GM21390 (cell line): ENCODE data around the gene EPS8.

Source experiments
- ATAC-seq: cut with Tn5 transposase; IDR thresholded peaks from one replicate; pipeline ENCODE4 v1.9.1; 2021; ENCODE audit not compliant: unreplicated experiment

Gene EPS8

GRCh38 chr12:15721316-15722115, 67.7 kb downstream of the EPS8 start:
- ATAC-seq = no peak

GRCh38 chr12:15720295-15720694, 68.9 kb downstream of the EPS8 start:
- ATAC-seq = no peak

DNA sequence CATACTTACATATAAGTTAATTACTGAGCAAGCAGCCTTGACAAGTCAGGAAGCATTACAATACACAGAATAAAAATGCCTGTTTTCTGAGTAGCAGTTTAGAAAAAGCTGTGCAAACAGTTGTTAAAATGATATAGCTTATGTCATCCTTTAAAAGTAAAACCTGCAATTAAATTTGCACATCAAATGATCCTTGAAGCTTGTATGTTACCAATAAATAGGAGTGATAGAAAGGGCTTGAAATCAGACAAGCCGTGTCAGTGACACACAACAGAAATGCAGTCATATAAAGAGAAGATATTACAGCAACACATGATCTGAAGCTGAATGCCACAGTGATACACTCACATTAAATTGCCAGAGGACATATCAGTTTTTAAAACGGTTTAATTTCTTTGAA, 70.0 kb downstream of the EPS8 start:
- no peak for ATAC-seq

- no peak for ATAC-seq
Measured at GRCh38 chr12:15717940-15718567, 71.1 kb downstream of the EPS8 start.

- ATAC-seq = no peak
Measured at GRCh38 chr12:15716581-15716980, 72.6 kb downstream of the EPS8 start.

DNA sequence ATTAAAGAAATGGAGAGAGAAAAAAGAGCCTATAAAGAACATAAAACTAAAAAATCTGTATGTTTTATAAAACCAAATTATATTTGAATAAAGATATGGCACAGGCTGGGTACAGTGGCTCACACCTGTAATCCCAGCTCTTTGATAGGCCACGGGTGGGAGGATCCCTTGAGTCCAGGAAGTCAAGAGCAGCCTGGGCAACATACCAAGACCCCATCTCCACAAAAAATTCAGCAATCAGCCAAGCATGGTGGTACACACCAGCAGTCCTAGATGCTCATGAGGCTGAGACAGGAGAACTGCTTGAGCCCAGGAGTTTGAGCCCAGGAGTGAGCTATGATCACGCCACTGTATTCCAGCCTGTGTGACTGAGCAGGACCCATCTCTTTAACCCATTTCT, 74.9 kb downstream of the EPS8 start:
- no peak for ATAC-seq

DNA sequence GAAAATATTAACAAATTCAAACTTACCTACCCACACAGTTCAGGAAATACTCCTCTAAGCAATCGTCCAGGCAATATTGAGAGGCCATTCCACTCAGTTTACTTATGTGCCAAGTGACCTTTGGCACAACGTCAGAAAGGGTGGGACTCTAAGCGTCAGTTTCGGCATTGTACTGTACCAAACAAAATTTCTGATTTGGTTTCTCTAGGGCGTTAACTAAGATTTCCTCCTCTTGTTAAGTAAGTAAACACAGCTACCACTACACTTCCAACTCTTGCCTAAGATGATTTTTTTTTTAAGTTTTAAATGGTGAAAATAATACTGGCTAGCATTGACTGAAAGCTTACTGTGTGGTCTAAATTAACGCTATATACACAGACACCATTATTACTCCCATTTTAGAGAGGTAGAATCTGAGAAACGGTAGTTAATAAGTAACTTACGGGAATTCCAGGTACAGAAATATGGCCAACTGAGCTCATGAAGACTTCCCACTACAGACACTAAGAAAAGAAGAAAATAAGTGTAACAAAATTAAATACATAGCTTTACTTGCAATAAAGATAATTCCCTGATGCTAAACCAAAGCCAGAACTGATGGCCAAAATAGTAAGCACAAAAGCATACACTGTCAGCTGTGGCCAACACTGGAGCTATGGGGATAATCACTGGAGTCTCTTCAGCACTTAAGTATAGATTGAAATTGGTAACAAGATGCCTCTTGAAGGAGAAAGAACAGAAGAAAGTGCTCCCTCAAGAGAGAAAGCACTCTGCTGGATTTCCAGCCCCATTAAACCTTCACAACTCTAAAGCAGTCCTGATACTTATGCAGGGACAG, 76.1 kb downstream of the EPS8 start:
- ATAC-seq = no peak

DNA sequence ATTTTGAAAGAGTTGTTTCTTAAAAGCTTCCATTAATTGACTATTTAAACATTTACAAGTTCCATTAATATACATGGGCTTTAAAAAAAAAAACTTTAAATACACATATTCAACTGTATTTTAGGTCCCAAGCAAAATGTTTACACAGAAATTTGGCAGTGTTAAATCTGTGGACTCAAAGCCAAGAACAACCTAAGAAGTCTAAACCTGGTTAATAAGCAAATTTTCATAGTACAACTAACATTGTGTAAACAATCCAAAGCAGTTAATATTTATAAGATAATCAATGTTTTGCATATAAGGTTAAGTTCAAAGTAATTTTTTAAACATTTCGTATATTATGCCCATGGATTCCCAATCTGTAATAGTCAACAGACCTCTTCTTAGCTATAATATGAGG, 77.0 kb downstream of the EPS8 start:
- ATAC-seq = no peak

DNA sequence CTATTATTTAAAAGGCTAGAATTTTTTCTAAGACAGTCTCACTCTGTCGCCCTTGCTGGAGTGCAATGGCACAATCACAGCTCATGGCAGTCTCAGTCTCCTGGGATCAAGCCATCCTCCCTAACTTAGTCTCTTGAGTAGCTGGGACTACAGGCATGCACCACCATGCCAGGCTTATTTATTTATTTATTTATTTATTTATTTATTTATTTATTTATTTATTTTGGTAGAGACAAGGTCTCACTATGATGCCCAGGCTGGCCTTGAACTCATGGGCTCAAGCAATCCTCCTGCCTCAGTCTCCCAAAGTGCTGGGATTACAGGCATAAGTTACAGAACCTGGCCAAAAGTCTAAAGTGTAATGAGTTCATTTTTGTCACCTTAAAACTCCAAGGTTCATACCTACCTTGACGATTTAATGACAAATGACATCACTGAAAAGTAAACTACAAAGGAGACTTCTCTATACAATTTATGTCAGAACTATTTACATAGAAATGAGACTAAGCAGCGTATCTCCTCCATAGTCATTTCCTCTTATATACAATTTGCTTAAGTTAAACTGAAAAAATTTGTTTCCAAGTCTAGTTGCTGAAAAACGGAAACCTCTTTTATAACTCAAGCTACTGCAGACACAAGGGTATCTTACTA, 78.2 kb downstream of the EPS8 start:
- ATAC-seq = no peak

DNA sequence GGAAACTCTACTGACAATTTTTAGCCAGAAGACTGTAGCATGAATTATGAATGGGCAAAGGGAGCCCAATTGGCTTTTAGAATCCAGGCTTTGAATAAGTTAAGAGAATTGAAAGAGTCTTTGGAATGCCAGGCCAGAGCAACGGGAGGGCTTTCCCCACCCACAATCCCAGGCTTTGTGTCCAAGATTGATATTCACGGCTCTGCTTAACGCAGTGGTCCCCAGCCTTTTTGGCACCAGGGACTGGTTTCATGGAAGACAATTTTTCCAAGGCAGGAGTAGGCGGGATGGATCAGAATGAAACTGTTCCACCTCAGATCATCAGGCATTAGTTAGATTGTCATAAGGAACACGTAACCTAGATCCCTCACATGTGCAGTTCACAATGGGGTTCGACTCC, 79.6 kb downstream of the EPS8 start:
- no peak for ATAC-seq

DNA sequence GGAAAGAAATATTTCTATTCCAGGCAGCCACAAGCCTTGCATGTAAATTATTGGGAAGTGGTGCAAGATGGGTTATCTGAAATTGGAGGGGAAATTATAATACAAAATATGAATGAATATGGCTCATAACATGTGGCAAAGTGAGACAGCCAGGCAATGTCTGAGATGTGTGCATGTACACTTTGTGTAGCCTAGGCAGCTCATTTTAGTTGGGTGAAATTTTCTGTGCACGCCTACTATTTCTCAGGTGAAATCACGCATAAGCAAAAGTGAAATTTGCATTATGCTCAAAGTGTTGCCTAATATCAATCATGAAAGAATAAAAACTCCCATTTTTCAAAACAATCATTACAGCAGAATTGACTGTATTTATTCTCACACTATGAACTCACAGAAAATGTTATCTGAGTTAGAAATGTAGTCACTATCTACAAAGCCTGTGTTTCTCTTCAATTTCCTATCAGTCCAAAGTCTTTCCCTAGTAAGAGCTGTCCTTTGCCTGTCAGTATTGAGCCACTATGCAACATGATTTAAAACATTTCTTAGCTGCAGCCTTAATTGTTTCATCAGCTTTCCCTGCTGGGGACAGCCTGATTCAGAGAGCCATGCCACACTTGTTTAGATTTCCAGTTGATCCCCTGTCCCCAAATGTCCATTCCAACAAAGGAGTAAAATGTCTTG, 80.7 kb downstream of the EPS8 start:
- no peak for ATAC-seq

- ATAC-seq = no peak
Measured at GRCh38 chr12:15707516-15708199, 81.5 kb downstream of the EPS8 start.

GRCh38 chr12:15706010-15706676, 83.0 kb downstream of the EPS8 start:
- no peak for ATAC-seq

GRCh38 chr12:15705606-15706005, 83.6 kb downstream of the EPS8 start:
- ATAC-seq = no peak

GRCh38 chr12:15702276-15702675, 86.9 kb downstream of the EPS8 start:
- no peak for ATAC-seq

- ATAC-seq = peak; percentile 6
Measured at GRCh38 chr12:15701631-15702156, 87.5 kb downstream of the EPS8 start.

DNA sequence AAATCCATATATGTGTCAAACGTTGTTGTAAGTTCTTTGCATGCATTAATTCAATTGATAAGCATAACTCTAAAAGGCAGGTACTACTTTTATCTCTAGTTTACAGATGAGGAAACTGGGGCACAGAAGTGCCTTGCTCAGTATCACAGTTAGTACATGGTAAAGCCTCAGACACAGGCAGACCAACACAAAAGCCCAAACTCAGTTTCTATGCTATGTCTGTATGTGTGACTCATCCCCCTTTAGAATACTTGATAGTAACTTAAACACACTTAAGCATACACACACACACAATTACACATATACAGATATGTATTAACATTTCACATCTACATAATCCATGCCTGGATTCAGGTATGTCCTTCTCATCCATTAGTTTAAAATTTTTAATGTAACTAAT, 88.0 kb downstream of the EPS8 start:
- peak; percentile 47 for ATAC-seq

GRCh38 chr12:15700595-15700994, 88.6 kb downstream of the EPS8 start:
- ATAC-seq = peak; percentile 67

- no peak for ATAC-seq
Measured at GRCh38 chr12:15699886-15700285, 89.3 kb downstream of the EPS8 start.
